HL-60 (cell line): ENCODE results near the gene FCHO2.

ENCODE experiments used
- CTCF ChIP-seq: IDR thresholded peaks from one replicate; pipeline ENCODE4 v1.5.1; 2011; ENCODE audit warnings: low read length, control low read depth, inconsistent platforms; ENCODE audit not compliant: insufficient read depth
- GABPA ChIP-seq: IDR thresholded peaks from 2 replicates; pipeline ENCODE4 v1.6.1; 2012; ENCODE audit warnings: low read depth
- POLR2AphosphoS5 ChIP-seq: IDR thresholded peaks from 2 replicates; pipeline ENCODE4 v1.6.1; 2012; ENCODE audit warnings: low read depth
- REST ChIP-seq: IDR thresholded peaks from 2 replicates; pipeline ENCODE4 v1.6.1; 2012; ENCODE audit warnings: low read depth; ENCODE audit not compliant: insufficient replicate concordance

GRCh38 chr5:73114044-73114688 is 158.3 kb downstream of the FCHO2 start:
- TF ChIP-seq CTCF (no peak), REST (no peak), POLR2AphosphoS5 (no peak), GABPA (no peak)
